GM12801 (cell line): ENCODE measurements around the gene ZFPM1.

Experiments
- CTCF ChIP-seq: IDR thresholded peaks from one replicate; pipeline ENCODE4 v1.5.1; 2011; ENCODE audit warnings: control low read depth; ENCODE audit not compliant: insufficient read length; ENCODE audit errors: extremely low read depth

Gene ZFPM1

GRCh38 chr16:88545781-88546180, 92.7 kb downstream of the ZFPM1 start:
- no peak for TF ChIP-seq CTCF

DNA sequence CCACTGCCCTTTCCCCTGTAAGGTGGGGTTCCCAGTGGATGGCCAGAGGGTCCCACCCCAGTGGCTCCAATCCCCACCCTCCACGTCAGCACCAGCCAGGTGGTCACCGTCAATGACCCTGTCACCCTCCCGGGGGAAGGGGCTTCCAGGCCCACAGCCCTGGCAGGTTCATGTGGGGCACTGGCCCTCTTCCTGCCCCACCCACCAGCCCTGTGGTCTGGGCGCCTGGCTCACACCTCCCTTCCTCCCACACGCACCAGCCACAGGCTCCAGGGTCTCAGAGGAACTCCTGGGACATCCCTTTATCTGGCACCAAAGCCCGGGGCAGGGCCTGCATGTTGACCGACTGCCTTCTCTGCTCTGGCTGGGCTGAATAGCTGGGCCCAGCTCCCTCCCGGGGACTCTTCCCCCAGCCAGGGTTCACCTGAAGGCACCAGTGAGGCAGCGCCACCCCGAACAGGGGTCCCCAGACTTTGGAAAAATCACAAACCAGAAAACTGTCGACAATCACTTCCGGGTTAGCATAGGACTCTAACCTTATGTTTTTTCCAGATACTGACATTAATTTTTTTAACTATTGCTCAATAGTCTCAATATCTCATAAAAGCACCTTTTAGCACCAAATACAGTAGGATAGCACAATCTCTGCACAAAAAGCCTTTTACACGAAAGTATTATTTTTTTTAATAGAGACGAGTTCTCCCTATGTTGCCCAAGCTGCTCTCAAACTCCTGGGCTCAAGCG, 95.2 kb downstream of the ZFPM1 start:
- TF ChIP-seq CTCF: no peak

GRCh38 chr16:88548985-88549384, 95.9 kb downstream of the ZFPM1 start:
- TF ChIP-seq CTCF: no peak

DNA sequence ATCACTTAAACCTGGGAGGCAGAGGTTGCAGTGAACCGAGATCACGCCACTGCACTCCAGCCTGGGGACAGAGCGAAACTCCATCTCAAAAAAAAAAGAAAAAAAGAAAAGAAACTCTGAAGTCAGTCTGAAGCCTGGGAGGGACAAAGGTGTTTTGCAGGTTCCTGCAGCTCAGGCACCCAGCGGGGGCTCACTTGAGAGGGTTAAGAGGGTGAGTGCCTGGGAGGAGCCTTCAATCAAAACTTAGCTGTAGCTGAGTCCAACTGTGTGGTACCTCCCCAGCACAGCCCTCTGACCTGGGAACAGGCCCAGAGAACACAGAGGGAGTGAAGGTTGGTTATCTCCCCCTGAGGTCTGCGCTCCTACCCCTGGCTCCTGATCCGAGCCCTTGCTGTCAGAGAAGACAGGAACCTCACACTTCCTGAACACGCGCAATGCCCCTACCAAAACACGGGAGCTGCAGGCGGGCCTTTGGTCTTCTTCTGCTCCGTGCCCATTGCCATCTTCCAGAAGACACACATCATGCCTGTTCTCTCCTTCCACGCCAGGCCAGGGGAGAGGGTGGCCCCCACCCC, 96.7 kb downstream of the ZFPM1 start:
- no peak for TF ChIP-seq CTCF

DNA sequence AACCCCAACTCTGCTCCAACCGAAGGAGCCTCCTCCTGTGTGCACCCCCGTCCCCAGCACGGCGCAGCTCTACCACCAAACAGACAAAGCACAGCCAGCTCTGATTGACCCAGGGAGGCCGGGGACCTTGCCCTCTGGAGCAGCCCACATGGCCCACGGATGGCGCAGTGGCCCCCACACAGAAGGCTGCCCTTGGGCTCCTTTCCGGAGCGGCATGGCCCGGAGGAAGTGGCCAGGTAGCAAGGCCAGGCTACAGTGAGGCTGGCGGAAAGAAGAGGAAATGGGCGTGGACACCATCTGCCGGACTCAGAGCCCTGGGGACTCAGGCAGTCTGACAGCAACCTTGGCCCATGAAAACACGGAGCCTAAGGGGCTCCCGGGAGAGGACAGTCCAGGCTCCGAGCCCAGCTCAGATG, 97.2 kb downstream of the ZFPM1 start:
- TF ChIP-seq CTCF: no peak

DNA sequence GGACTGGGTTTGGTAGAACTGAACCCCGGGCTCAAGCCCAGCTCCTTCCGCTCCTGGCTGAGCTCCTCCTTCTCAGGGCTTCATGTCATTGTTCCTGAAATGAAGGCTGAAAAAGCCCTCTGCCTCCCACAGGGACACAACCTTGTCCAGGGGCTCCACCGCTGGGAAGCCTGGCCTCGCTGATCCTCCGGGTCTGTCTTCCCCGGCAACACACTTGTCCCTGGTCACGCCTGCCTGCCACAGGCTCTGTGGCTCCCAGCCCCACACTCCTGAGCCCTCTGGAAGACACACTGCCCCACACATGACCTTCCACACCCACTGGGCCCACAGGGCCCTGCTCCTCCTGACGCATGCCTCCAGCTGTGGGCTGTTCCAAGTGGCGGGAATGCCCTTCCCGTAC, 99.1 kb downstream of the ZFPM1 start:
- TF ChIP-seq CTCF: no peak

DNA sequence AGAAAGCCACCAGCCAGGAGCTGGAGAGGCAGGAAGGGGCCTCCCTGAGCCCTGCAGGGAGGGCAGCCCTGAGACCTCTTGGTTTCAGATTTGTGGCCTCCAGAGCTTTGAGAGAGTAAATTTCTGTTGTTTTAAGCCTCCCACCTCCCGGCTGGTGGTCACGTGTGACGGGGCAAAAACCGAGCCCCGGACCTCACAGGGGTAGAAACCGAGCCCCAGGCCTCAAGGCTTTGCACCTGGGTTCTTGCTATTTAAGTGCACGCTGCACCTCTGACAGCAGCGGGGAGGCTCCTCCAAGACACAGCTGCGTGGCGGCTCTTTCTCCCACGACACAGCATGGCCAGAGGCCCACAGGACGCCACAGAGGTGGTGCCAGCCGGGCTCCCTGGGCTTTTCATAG, 99.7 kb downstream of the ZFPM1 start:
- TF ChIP-seq CTCF: no peak
